Calu3 (cell line): ENCODE data around the gene ALDH1L1. TPM values are rescaled to one million over a fixed set of nuclear protein-coding genes. Genes with fewer than 3 reads are reported as not detected.
"Not testable (repeated sequence)": the region's sequence is repeated elsewhere in the genome, so short reads cannot be mapped to it uniquely, and the experiment has no call there.

Experiments
- BruUV-seq: library from RNA; stranded (reverse); fragments of 400-500 nt; replicated peaks from 2 replicates; lab custom pipeline; 2021; lab: Mats Ljungman, UMichigan
- CTCF ChIA-PET: fragments of 300-600 bp; sonication (Branson Sonifier 250); formaldehyde crosslinking; loops from one replicate; lab custom pipeline; 2022; ENCODE audit warnings: antibody characterized with exemption; lab: Charles Lee
- DNase-seq: peaks from one replicate; pipeline ENCODE4 v3.0.0; 2022
- H3K27ac Mint-ChIP-seq: one replicate; pipeline ENCODE4 v1.8.0; 2022; ENCODE audit warnings: mixed read lengths; ENCODE audit not compliant: unreplicated experiment
- H3K27me3 Mint-ChIP-seq: one replicate; pipeline ENCODE4 v1.8.0; 2022; ENCODE audit warnings: mixed read lengths; ENCODE audit not compliant: unreplicated experiment
- H3K36me3 Mint-ChIP-seq: one replicate; pipeline ENCODE4 v1.8.0; 2022; ENCODE audit warnings: mild to moderate bottlenecking, moderate library complexity, mixed read lengths; ENCODE audit not compliant: insufficient read depth, unreplicated experiment
- H3K4me1 Mint-ChIP-seq: one replicate; pipeline ENCODE4 v1.8.0; 2022; ENCODE audit warnings: mild to moderate bottlenecking, low read depth, mixed read lengths; ENCODE audit not compliant: unreplicated experiment
- H3K4me3 Mint-ChIP-seq: one replicate; pipeline ENCODE4 v1.8.0; 2022; ENCODE audit warnings: mild to moderate bottlenecking, low read depth, moderate library complexity, mixed read lengths; ENCODE audit not compliant: unreplicated experiment
- H3K9me3 Mint-ChIP-seq: one replicate; pipeline ENCODE4 v1.8.0; 2022; ENCODE audit warnings: low read depth, mixed read lengths; ENCODE audit not compliant: unreplicated experiment
- intact Hi-C: fragments of 100-400 bp; cut with micrococcal nuclease; formaldehyde crosslinking; loops from one replicate; pipeline ENCODE4 v1.10.0; 2022; ENCODE audit not compliant: unreplicated experiment
- total RNA-seq: library from RNA; stranded (reverse); gene quantifications from 2 replicates; pipeline ENCODE4 v1.2.3, GENCODE V29; 2022
- TF ChIP-seq, protein P1 (sequence below): fragments of 200-600 bp; IDR thresholded peaks from one replicate; pipeline ENCODE4 v1.8.0; 2022; ENCODE audit warnings: antibody characterized with exemption; ENCODE audit not compliant: unreplicated experiment

ALDH1L1 gene
- total RNA-seq, 1 experiment from 2014 or later = 4.4 TPM

DNA sequence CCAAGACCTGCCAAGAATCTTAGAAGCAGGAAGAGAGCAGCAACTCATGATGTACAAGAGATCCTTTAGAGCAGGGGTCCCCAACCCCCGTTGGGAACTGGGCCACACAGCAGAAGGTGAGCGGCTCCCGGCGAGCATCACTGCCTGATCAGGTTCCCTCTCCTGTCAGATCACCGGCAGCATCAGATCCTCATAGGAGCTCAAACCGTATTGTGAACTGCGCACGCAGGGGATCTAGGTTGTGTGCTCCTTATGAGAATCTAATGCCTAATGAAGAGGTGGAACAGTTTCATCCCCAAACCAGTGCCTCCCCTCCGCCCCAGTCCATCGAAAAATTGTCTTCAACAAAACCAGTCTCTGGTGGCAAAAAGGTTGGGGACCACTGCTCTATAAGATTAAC, 110.2 kb downstream of the ALDH1L1 start:
- no peak for DNase-seq
- peaks cover 2% of the 10 kb centered on the region for H3K4me1 Mint-ChIP-seq
- no peak overlapping the region for H3K4me3 Mint-ChIP-seq
- TF ChIP-seq, protein P1, sequence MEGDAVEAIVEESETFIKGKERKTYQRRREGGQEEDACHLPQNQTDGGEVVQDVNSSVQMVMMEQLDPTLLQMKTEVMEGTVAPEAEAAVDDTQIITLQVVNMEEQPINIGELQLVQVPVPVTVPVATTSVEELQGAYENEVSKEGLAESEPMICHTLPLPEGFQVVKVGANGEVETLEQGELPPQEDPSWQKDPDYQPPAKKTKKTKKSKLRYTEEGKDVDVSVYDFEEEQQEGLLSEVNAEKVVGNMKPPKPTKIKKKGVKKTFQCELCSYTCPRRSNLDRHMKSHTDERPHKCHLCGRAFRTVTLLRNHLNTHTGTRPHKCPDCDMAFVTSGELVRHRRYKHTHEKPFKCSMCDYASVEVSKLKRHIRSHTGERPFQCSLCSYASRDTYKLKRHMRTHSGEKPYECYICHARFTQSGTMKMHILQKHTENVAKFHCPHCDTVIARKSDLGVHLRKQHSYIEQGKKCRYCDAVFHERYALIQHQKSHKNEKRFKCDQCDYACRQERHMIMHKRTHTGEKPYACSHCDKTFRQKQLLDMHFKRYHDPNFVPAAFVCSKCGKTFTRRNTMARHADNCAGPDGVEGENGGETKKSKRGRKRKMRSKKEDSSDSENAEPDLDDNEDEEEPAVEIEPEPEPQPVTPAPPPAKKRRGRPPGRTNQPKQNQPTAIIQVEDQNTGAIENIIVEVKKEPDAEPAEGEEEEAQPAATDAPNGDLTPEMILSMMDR = no peak
- no TSS peak for BruUV-seq
- no peak overlapping the region for H3K27ac Mint-ChIP-seq
- no peaks in the 10 kb centered on the region for H3K36me3 Mint-ChIP-seq
- no peaks in the 10 kb centered on the region for H3K27me3 Mint-ChIP-seq
- intact Hi-C loops = no loop called here
- peaks cover 3% of the 10 kb centered on the region for H3K9me3 Mint-ChIP-seq
- CTCF ChIA-PET = no interaction called here

- Mint-ChIP-seq H3K4me1 (peaks cover 9% of the 10 kb centered on the region), H3K4me3 (no peak overlapping the region), H3K36me3 (no peaks in the 10 kb centered on the region), H3K27ac (no peak overlapping the region), H3K9me3 (peaks cover 3% of the 10 kb centered on the region), H3K27me3 (no peaks in the 10 kb centered on the region)
- no TSS peak for BruUV-seq
- CTCF ChIA-PET = interaction anchor here (0.8 kb wide), 1 partner anchor 19 kb away, joined by 3 read pairs; no protein-coding TSS in a partner anchor
- DNase-seq = no peak
- intact Hi-C loops = no loop called here
- TF ChIP-seq, protein P1 = no peak
These were observed 112.4 kb downstream of the ALDH1L1 start for GRCh38 chr3:126067959-126068358.

DNA sequence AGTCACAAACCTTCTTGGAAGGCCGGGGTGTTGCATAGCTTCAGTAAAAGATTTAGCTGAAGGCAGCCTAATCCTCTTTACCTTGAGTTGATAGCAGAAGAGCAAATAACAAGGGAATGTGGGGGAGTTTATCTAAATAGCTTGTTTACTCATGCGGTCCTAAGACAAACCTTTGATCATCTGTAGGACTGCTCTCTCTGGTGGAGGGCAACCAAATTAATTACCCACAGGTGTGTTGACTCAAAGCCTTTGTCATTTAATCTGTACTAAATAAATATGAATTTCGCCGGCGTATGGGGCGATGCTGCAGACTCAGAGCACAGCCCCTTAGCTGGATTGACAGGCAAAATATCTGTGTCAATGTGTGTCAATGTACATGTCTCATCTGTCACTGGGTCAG, 113.7 kb downstream of the ALDH1L1 start:
- H3K4me3 Mint-ChIP-seq, H3K27ac Mint-ChIP-seq, H3K4me1 Mint-ChIP-seq, CTCF ChIA-PET, H3K36me3 Mint-ChIP-seq, H3K27me3 Mint-ChIP-seq, intact Hi-C loops, H3K9me3 Mint-ChIP-seq, DNase-seq, BruUV-seq: not testable (repeated sequence)

- no peak for DNase-seq
- H3K27ac Mint-ChIP-seq = no peak overlapping the region
- intact Hi-C loops = no loop called here
- no peaks in the 10 kb centered on the region for H3K9me3 Mint-ChIP-seq
- no TSS peak for BruUV-seq
- no peaks in the 10 kb centered on the region for H3K27me3 Mint-ChIP-seq
- CTCF ChIA-PET = interaction anchor here (1.2 kb wide), 1 partner anchor 11 kb away, joined by 3 read pairs; no protein-coding TSS in a partner anchor
- TF ChIP-seq, protein P1 = no peak
- no peak overlapping the region for H3K4me3 Mint-ChIP-seq
- H3K4me1 Mint-ChIP-seq = peaks cover 9% of the 10 kb centered on the region
- H3K36me3 Mint-ChIP-seq = no peaks in the 10 kb centered on the region
These were observed 114.5 kb downstream of the ALDH1L1 start for GRCh38 chr3:126065876-126066275.

- CTCF ChIA-PET = interaction anchor here (1.0 to 1.2 kb wide), 2 partner anchors 10 to 19 kb away, joined by 3 to 5 read pairs; partner anchors contain the start of gene SLC41A3
- no TSS peak for BruUV-seq
- no peak overlapping the region for H3K4me3 Mint-ChIP-seq
- H3K27ac Mint-ChIP-seq = no peak overlapping the region
- peaks cover 9% of the 10 kb centered on the region for H3K4me1 Mint-ChIP-seq
- intact Hi-C loops = no loop called here
- TF ChIP-seq, protein P1 = no peak
- H3K36me3 Mint-ChIP-seq = no peaks in the 10 kb centered on the region
- H3K9me3 Mint-ChIP-seq = no peaks in the 10 kb centered on the region
- DNase-seq = peak; percentile 73
- no peaks in the 10 kb centered on the region for H3K27me3 Mint-ChIP-seq
These were observed 115.6 kb downstream of the ALDH1L1 start for GRCh38 chr3:126064627-126065258.
